ENCODE results near the gene CDH12.
"Not testable (repeated sequence)": the region's sequence is repeated elsewhere in the genome, so short reads cannot be mapped to it uniquely, and the experiment has no call there.

Gene CDH12

DNA sequence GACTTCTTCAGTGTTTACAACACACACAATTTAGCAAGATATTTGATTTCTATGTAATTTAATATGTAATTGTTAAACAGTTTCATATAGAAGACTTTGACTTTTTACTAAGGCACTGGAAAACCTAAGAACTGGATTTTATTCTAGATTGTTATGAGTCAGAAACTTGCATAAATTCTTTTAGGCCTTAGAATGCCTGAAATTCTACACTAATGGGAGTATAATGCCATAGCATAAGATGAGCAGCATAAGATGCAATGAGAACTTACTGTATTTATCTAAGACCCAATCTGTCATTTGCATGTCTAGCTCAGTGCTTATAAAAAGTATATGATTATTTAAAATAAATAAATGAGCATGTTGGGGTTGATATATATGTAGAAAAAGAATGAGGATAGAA lies 285.2 kb downstream of the CDH12 start:
- DNase-seq (ENCODE audit: low read depth in 2 of 2) = no peak

DNA sequence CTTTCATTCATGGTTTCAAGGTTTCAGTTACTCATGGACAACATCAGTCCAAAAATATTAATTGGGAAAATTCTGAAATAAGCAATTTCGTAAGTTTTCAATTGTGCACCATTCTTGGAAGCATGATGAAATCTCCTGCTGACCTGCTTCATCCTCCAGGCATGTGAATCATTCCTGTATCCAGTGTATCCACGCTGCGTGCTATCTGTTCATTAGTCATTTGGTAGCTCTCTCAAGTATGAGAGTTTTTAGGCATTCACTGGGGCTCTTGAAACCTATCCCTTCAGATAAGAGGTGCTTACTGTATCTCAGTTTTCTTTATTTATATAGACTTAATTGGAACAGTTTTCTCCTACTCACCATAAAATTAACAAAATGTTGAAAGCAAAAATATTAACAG lies 293.0 kb downstream of the CDH12 start:
- no peak for DNase-seq (ENCODE audit: low read depth in 2 of 2)

DNA sequence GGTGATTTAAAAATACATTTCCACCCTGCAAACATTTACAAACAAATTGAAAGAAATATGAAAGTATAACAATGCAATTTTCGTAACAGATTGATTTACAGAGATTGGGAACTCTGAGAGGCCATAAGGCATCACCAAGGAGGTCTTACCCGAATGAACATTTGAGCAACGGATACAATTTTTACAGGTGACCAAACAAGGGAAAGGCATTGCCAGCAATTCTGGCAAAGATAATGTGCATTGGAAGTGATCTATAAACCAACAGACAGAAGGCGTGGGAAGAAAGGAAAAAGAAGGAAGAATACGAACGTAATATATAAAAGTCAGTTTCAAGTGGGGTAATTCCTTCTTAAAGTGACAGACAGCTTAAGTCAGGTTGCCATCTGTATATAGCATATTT lies 295.9 kb downstream of the CDH12 start:
- DNase-seq (ENCODE audit: low read depth in 2 of 2) = no peak

DNA sequence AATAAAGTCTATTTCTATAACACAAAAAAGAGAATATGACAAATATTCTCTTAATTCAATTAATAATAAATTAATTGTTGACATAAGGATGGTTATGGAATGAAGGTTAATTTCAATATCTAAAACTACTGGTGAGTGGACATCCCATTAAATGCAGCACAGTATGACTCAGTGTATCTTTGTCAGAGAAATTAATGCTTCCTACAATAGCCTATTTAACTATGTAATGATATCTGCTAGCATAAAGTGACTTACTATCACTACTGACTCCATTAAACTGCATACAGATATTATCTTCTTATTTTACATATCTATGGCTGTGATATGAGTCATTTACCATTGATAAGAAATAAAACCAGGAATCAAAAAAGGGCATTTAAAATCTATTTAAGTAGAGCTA lies 298.7 kb downstream of the CDH12 start:
- DNase-seq (ENCODE audit: low read depth in 2 of 2) = no peak

DNA sequence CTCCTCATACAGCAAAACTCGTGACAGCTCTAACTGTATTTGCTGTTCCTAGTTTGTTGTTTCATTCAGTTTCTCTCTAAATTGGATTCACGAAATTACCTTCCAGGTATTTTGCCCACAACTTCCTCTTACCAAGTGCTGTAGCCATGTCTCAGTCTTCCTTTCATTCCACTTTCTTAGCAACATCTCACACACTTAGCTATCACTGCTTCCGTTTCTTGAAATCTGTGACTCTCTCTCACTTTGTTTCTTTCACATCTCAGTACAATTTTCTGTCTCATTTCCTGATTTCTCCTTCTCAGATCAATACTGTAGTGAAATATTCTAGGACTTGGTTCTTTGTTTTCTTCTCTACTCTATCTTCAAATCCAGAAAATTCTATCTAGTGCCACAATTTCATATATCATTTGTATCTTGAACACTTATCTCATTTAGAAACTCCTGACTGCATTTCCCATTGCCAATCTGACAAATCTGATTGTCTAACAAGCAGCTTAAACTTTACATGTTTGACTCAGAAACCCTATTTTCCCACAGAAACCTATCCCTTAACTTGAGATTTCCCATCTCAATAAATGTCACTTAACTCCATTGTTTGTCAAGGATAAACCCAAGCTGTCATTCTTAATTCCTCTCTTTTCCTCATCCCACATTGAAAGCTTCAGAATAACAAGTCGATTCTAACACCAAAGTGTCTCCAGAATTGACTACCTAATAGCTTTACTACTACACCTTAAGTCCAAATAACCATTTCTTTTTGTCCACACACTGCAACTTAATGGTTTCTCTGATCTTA lies 303.1 kb downstream of the CDH12 start:
- no peak for DNase-seq (ENCODE audit: low read depth in 2 of 2)

DNA sequence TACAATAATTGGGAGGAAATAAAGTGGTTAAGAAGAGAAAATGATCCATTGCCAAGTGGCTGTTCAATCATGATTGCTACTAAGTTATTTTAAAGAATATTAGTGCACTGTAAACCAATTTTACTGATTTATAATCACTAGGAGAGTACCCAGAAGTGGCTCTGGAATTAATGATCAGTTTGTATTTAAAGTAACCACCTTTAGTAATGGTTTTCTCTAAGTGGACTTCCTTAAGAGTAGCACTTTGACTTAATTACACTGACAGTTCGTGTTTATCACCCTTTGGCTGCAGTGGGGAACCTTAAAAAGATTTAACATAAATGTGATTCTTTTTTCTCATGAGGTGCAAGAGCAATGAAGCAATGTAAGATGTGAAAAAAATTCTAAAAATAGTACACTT lies 310.8 kb downstream of the CDH12 start:
- DNase-seq (ENCODE audit: low read depth in 2 of 2) = no peak

DNA sequence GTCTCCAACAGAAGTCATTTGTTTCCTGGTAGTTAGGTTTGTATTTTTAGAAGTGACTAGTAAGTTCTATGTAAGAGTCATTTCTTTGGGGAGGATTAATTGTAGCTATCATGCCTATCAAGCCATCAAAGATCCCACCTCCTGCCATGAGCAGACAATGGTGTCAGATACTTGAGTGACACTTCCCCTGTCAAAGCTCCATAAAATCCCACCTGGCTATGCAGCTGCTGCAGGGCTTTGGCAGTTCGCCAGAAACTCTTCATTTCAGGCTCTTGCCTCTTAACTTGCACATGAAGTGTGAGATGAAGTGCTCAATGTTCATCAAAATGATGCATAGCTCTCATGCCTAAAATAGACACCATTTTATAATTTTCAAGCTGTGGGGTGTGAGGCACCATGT lies 312.1 kb downstream of the CDH12 start:
- DNase-seq (ENCODE audit: low read depth in 2 of 2) = no peak

DNA sequence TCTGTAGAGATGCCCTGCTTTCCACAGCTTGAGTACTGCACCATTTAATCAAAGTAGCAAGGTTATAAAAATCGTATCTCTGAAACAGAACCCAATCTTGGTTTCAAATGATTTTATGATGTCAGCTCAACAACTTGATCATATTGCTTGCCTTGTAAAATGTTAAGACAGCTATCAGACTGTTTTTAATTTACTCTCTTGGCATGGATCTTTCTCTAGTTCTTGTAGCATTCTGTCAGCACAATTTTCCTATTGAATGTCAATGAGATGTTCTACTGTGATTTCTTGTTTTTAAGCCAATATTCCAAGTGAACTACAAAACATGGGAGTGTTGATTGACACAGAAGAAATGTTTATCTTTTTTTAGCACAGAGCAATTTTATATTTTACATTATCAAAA lies 313.4 kb downstream of the CDH12 start:
- no peak for DNase-seq (ENCODE audit: low read depth in 2 of 2)

DNA sequence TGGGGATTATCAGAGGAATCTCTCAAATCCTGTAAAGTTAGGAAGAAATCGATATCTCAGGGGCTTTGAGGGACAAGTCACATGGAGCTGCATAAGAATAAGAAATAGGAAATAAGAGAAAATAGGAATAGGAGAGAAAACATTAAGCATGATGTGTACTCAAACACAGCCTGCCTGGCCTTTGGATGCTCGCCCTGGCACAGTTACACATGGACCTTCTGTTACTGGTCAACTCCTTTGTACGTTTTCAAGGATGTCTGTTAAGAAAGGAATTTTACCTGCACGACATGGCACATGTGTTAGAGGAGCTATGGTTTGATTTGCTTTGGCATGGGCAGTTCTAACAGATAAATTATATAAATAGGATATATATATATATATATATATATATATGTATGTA lies 321.2 kb downstream of the CDH12 start:
- no peak for DNase-seq (ENCODE audit: low read depth in 2 of 2)

DNA sequence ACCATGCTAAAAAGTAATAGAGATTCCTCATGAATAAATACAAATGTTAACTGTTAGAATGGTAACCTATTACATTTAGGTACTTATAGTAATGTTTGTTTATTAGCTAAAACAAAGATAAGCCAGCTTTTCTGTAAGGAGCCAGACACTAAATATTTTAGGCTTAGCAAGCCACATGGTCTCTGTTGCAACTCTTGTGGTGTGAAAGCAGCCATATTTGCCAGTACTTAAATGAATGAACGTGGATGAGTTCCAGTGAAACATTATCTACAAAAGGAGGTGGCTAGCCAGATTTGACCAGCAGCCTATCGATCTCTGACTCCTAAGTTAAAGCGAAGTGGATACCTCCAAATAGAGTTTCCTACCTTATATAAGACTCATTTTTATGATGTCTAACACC lies 331.6 kb downstream of the CDH12 start:
- DNase-seq (ENCODE audit: low read depth in 2 of 2) = no peak

DNA sequence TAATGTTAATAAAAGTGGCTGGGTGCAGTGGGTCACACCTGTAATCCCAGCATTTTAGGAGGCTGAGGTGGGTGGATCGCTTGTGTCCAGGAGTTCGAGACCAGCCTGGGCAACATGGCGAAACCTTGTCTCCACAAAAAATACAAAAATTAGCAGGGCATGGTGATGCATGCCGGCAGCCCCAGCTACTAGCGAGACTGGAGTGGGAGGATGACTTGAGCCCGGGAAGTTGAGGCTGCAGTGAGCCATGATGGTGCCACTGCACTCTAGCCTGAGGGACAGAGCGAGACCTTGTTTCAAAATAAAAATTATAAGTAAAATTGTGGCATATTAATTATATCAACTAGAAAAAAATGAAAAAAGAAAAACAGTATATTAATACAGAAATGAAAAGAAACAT lies 336.6 kb downstream of the CDH12 start:
- DNase-seq (ENCODE audit: low read depth in 2 of 2) = not testable (repeated sequence)

DNA sequence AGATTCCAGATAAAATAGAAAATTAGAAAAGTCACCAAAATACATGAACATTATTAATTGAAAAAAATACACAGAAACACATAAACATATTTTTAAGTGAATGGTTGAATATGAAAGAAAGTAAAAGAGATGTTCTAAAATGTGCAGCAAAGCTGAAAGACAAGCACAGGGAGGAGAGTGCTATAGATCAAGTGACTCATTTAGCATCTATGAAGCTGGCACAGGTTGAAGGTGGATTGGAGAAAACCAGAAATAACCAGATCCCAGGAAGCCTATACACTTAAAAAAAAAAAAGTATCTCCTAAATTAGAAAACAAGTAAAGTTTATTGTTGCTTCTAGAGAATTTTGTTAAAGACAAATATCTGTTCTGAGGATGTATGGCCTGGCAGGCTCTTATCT lies 338.9 kb downstream of the CDH12 start:
- no peak for DNase-seq (ENCODE audit: low read depth in 2 of 2)

DNA sequence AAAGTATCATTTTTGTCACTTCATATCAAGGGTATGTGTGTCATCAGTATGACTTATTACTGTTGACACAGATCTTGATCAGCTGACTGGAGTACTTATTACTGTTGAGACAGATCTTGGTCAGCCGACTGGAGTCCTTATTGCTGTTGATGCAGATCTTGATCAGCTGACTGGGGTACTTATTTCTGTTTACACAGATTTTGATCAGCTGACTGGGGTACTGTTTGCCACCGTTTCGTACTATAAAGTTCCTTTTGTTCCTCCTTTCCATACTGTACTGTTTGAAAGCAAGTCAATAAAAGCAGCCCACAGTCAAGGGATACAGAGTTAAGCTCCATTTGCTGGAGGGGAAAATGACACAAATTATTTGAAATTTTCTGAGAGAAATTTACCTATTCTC lies 347.3 kb downstream of the CDH12 start:
- DNase-seq (ENCODE audit: low read depth in 2 of 2) = no peak

DNA sequence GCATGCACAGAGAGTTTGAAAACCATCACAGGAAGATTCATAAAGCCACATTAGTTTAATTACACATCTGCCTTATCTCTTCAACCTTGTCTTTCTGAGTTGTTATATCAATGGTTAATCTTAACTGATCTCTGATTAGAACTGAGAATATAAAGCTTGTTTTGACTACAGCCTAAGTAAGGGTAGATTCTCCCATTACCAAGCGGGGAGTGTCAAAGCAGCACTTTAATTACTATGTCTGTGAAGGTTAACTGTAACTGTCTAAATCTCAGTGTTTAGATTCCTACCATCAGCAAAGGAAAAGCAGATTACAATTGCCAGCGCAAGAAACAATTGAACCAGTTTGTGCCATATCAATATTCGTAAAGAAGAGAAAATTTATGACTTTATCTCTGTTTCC lies 348.7 kb downstream of the CDH12 start:
- DNase-seq (ENCODE audit: low read depth in 2 of 2) = no peak

DNA sequence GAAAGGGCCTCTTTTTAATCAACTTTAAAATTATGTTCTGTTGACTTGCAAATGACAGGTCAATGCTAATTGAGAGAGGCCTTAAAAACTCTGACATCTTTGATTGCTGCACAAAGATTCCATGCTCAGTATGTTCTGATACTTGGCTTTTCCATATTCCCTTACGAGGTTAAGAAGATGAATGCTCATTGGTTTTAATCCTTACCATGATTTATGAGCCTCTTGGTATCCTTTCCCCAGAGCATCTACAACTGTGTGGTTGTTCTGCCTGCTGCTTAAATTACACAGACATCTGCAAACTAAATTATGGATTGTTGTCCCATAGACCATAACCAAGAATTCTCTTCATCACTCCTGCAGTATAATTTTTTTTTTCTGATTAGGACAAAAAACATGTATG lies 352.6 kb downstream of the CDH12 start:
- no peak for DNase-seq (ENCODE audit: low read depth in 2 of 2)

DNA sequence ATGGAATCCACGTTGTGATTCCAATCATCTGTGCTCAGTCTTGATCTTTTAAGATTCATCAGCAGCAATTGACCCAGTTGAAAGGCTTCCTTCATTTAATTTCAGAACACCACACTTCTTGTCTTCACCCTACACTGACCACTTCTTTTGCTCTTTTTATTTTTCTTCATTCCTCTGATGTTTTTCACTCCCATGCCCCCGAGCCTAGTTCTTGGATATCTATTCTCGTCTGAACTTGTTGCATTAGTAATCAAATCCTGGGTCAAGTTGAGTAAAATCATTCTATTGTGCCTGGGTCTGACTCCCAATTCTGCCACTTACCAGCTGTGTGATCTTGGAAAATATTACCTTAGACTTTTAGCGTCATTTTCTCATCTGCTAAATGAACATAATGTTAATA lies 356.5 kb downstream of the CDH12 start:
- no peak for DNase-seq (ENCODE audit: low read depth in 2 of 2)

DNA sequence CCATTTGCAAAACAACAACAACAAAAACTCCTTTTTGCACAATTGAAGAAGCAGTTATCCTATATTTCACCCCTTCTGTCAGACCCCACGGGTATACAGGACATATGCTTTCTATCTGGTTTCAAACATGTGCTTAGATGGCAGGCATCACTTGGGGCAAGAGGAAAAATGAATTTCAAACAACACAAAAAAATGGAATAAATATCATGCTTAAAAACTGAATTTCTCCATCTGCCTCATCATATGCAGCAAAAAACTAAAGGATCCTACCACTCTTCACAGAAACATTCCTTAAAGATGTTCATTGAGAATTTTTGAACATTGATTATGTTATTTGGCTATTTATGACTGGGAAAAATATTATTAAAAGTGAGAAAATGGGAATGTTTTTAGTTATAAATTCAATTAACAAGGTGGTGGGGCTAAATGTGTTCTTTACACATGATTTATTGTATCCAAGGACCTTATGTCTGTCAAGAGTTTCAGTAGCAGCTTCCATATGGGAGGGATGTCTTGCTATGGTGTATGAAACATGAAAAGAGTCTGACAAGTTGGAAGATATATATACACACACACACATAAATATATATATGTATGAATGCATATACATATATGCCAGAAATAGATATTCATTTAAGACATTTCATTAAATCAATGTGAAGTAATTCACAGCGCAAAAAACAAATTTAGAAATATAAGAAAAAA lies 358.0 kb downstream of the CDH12 start:
- no peak for DNase-seq (ENCODE audit: low read depth in 2 of 2)

DNA sequence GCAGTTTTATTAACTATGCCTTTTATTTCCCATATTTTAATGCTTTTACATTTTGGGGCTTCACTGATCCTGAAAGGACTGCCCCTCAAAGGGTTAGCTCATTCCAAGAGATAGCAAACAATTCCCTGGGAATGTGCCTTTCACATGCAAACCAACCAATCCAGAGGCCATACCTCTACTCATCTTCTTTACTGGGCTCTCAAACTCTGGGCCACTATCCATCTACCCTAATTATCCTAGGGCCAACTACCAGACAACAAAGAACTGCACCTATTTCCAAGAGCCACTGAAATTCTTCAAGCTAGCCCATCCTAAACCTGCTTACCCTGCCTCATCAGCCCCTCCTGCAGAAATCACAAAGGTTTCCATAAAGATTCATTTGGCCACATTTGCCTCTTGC lies 364.7 kb downstream of the CDH12 start:
- no peak for DNase-seq (ENCODE audit: low read depth in 2 of 2)

DNA sequence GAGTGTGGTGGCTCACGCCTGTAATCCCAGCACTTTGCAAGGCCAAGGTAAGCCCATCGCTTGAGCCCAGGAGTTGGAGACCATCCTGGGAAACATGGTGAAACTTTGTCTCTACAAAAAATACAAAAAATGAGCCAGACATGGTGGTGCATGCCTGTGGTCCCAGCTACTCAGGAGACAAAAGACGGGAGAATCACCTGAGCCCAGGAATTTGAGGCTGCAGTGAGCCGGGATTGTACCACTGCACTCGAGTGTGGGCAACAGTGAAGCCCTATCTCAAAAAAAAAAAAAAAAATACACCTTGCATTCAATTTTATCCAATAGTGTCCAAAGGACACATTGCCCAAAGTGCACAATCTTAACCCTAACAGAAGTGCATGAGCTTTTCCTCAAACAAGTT lies 372.8 kb downstream of the CDH12 start:
- no peak for DNase-seq (ENCODE audit: low read depth in 2 of 2)

DNA sequence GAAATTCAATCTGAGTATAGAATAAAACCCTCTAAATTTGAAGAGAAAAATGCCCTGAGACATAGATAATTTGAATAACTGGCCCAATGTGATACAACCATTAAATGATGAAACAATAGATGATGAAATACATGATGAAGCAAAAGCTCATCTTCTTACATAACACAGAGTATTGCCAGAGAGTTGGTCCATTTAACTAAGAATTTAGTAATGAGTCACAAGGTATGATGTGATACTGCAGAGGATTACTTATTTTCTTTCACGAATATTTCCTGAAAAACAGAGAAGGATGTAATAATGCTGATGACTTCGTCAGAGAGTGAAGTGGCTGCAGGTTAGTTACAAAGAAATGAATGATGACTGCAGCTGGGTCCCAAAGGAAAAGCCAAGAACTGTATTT lies 379.3 kb downstream of the CDH12 start:
- DNase-seq (ENCODE audit: low read depth in 2 of 2) = no peak

DNA sequence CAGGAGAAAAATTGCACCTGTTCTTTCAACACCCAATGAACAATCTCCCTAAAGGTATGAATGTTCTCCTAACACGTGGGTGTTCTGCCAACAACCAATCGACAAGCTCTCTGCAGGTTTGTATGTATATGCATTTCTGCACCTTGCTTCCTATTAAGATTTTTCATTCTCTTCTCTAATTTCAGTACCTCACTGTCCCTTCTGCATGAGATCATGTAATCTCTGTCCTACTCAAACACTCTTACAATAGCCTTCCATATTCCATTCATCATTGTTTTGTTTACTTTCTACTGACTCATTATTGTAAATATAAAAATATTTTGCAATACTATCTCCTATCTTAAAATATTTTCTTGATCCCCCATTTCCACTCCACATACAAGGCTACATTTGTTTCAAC lies 382.0 kb downstream of the CDH12 start:
- DNase-seq (ENCODE audit: low read depth in 2 of 2) = no peak

DNA sequence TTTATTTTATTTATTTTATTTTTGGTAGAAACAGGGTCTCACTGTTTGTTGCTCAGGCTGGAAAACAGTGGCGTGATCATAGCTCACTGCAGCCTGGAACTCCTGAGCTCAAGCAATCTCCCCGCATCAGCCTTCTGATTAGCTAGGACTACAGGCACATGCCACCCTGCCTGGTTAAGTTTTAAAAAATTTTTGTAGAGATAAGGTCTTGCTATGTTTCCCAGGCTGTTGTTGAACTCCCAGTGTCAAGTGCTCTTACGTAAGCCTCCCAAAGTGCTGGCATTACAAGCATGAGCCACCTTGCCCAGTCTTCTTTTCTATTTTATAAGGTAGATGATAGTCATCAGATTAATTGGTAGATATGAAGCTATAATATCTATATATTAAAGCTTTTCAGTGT lies 382.7 kb downstream of the CDH12 start:
- DNase-seq (ENCODE audit: low read depth in 2 of 2) = no peak

DNA sequence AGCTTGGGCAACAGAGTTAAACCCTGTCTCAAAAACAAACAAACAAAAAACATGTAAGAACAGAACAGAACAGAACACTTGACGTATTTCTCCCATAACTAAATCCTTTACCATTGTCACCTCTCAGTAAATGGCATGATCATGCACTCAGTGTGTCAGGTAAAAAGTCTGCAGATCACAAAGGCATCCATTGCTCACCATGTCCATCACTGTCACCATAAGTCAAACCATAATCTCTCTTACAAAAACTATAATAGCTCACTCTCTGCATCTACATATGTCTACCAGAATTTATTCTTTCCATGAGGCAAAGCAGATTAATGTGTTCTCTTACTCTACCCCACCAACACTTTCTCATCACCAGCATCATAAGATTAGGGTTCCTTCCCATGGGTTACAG lies 387.5 kb downstream of the CDH12 start:
- DNase-seq (ENCODE audit: low read depth in 2 of 2) = no peak

DNA sequence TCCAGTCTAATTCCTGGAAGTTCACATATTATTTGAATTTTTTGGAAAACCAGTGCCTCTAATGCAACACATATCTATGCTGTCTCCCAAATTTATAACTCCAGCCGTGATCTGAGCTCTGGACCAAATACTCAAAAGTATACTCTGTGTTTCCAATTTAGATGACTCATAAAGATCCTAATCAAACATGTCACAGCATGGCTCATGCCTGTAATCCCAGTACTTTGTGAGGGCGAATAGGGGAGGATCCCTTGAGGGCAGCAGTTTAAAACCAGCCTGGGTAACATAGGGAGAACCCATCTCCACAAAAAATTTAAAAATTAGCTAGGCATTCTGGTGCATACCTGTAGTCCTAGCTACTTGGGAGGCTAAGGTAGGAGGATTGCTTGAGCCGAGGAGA lies 388.0 kb downstream of the CDH12 start:
- no peak for DNase-seq (ENCODE audit: low read depth in 2 of 2)

All from activated CD4-positive, alpha-beta T cell treated with anti-CD3 and anti-CD28 coated beads for 24 hours (primary cell).